HAP-1 (cell line): ENCODE results near the gene PPP1R16B.
"Not testable (repeated sequence)": the region's sequence is repeated elsewhere in the genome, so short reads cannot be mapped to it uniquely, and the experiment has no call there.

Experiments used
- DNase-seq, 2 experiments: peaks; one replicate each; pipeline ENCODE4 v3.0.0-alpha.2; 2016 to 2020; ENCODE audit warnings: low spot score in 2 of 2
- H3K27me3 ChIP-seq: fragments of 250-450 bp; sonication (Bioruptor Pico); 2 replicates; pipeline ENCODE4 v1.5.1; 2020; ENCODE audit warnings: low read depth, mild to moderate bottlenecking, moderate library complexity
- H3K36me3 ChIP-seq: fragments of 250-450 bp; sonication (Bioruptor Pico); replicated peaks from 2 replicates; pipeline ENCODE4 v1.5.1; 2020; ENCODE audit warnings: mild to moderate bottlenecking
- H3K4me1 ChIP-seq: fragments of 250-450 bp; sonication (Bioruptor Pico); 2 replicates; pipeline ENCODE4 v1.5.1; 2020; ENCODE audit warnings: mild to moderate bottlenecking
- H3K4me3 ChIP-seq: fragments of 250-450 bp; sonication (Bioruptor Pico); 2 replicates; pipeline ENCODE4 v1.5.1; 2020; ENCODE audit warnings: mild to moderate bottlenecking, moderate library complexity
- H3K9me3 ChIP-seq: fragments of 250-450 bp; sonication (Bioruptor Pico); 2 replicates; pipeline ENCODE4 v1.5.1; 2020; ENCODE audit warnings: mild to moderate bottlenecking, moderate library complexity
- in situ Hi-C: fragments of 300-500 bp; cut with MboI; formaldehyde crosslinking; loops from 3 replicates; pipeline ENCODE4 v1.14.3; 2020; ENCODE audit warnings: low sequenced_read_pairs, inconsistent platforms, mixed read lengths

The PPP1R16B gene

DNA sequence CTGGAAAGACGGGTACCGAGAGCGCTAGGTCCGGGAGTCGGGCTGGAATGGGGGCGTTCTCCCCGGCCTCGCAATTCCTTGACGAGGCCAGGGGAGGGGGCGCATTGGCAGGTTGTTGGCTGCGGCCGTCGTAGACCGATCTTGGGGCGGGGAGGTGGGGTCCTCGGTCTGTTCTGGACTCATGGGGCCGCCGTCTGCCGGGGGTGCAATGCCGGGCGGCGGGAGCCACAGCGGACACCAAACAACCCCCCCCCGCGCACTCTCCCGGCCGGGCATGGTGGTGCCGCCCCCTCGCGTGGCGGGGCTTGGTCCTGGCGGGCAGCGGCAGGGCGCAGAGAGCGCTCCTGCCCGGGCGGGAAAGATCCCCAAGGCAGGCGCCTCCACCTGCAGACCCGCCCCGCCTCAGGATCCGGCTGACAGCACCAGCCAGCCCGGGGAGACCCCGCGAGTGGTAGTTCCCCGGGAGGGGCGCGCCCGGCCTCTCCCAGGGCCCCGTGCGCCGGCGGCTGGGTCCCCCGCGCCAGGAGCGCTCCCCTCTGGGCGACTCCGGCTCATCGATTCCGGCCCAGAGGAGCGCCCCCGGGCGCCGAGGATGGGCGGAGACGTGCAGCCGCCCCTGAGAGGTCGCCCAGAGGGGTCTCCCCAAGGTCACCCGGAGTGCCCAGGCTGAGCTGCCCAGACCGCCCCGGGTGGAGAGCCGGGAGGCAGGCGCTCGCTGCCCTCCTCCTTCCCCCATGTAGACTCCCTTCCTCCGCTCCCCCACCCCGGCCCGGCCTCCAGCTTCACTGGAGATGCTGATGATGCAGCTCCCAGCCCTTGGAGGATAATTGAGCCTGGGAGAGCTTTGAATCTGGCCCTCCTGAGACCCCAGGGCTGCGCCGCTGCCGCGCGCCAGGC lies 709 bp downstream of the PPP1R16B start:
- no peaks in the 10 kb centered on the region for H3K9me3 ChIP-seq
- peak overlapping the region; percentile 44 for H3K4me3 ChIP-seq
- no peaks in the 10 kb centered on the region for H3K27me3 ChIP-seq
- H3K4me1 ChIP-seq: peaks cover 10% of the 10 kb centered on the region
- H3K36me3 ChIP-seq: no peaks in the 10 kb centered on the region
- peak in 1 of 2 experiments; percentile 32 for DNase-seq
- in situ Hi-C loops: no loop called here

DNA sequence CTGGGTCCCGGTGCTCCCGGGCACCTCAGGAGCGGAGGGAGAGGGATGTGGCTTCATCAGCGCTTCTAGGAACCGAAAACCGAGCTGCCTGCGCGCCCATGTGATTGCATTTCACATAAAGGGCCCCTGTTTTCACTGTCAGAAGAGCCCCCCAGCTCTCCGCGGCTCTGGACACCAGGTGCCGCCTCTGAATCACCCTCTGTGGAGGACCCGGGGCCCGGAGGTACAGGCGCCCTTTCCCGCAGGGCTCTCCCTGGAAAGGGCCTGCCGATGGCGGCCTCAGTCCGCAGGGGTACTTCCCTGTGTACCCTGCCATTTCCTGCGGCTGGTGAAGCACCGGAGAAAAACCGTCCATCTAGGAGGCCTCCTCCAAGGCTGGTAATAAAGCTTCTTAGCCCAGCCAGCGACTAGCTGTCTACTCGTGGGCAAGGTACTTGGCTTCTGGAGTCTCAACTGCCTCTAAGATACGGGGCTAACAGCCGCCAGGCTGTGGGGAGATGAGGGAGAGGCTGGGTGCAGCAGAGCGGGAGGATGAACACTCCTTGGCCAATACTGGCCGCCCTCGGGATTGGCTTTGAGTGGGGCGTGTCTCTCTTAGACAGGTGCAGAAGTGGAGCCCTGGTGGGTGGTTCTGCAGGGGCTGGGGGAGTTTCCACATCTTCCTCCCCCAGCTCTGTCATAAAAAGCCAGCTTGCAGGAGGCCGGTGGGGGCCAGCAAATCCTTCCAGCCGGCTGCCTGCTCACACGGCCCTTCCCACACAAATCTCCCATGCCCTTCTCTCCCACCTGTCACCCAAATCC lies 1.6 kb downstream of the PPP1R16B start:
- H3K4me3 ChIP-seq: peak overlapping the region; percentile 44
- H3K27me3 ChIP-seq: no peaks in the 10 kb centered on the region
- no peaks in the 10 kb centered on the region for H3K36me3 ChIP-seq
- in situ Hi-C loops: no loop called here
- no peak for DNase-seq
- peaks cover 10% of the 10 kb centered on the region for H3K4me1 ChIP-seq
- no peaks in the 10 kb centered on the region for H3K9me3 ChIP-seq

DNA sequence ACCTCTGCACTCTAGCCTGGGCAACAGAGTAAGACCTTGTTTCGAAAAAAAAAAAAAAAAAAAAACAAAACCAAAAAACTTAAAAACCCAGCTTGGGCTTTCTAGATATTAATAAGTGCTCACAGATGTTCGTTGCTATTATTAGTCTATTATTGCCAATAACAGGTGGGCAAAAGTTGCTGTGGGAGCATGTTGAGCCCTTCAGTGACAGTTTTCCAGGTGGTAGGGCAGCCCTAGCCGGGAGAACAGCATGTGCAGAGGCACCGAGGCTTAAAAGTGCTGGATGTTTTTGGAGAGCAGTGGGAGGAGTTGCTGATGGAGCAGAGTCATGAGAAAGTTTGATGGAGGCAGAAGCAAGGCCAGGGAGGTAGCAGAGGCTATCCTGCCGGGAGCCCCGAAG lies 4.4 kb downstream of the PPP1R16B start:
- no peak for DNase-seq
- in situ Hi-C loops: no loop called here
- Histone ChIP-seq H3K4me3 (no peak overlapping the region), H3K36me3 (no peaks in the 10 kb centered on the region), H3K9me3 (no peaks in the 10 kb centered on the region), H3K27me3 (no peaks in the 10 kb centered on the region), H3K4me1 (peaks cover 5% of the 10 kb centered on the region)

DNA sequence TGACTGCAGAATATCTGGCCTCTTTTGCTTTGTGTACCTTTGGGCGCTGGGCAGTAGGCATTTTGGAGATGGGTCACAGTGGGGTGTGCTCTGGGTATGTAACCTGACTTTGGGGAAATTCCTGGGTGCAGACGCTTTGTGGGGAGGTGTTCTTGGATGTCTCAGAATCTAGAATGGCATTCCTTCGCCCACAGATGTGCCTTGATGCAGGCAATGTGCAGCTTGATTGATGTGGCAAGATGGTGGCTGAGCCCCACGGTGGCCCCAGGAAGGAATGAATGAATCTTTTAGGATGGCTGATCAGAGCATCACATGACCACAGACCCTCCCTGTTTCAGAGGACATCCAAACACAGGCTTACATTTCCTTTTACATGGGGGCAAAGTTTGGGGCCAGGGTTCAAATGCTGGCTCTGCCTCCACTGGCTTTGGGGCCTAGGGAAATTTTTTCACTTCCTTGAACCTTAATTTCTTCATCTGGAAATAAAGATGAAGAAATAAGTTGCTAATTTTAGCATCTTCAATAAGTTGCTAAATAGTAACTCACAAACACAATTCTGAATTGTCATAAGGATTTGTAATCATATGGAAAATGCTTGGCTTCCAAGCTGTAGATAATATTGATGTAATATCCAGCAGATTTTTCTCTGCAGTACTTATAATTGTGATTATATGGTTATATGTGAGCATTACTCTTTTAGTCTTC lies 5.6 kb downstream of the PPP1R16B start:
- Histone ChIP-seq H3K9me3 (no peaks in the 10 kb centered on the region), H3K4me1 (no peaks in the 10 kb centered on the region), H3K27me3 (no peaks in the 10 kb centered on the region), H3K4me3 (no peak overlapping the region), H3K36me3 (no peaks in the 10 kb centered on the region)
- in situ Hi-C loops: no loop called here
- DNase-seq: no peak

DNA sequence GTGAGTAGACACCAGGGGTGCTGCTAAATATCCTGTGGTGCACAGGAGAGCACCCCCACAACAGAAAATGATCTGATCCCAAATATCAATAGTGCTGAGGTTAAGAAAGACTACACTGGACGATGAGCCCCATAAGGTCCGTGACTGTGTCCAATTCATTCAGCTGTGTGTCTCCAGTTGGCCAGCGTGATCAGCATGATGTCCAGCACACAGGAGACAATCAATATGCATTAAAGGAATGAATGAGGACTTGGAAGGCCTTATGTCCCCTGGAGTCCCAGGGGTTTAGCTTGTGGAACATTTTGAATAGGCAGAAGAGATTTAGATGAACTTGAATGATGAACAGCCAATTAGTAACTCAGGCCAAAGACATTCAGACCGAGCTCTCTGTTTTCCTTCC lies 6.3 kb downstream of the PPP1R16B start:
- H3K4me3 ChIP-seq: no peak overlapping the region
- in situ Hi-C loops: no loop called here
- H3K9me3 ChIP-seq: no peaks in the 10 kb centered on the region
- no peak for DNase-seq
- no peaks in the 10 kb centered on the region for H3K4me1 ChIP-seq
- no peaks in the 10 kb centered on the region for H3K36me3 ChIP-seq
- H3K27me3 ChIP-seq: no peaks in the 10 kb centered on the region

DNA sequence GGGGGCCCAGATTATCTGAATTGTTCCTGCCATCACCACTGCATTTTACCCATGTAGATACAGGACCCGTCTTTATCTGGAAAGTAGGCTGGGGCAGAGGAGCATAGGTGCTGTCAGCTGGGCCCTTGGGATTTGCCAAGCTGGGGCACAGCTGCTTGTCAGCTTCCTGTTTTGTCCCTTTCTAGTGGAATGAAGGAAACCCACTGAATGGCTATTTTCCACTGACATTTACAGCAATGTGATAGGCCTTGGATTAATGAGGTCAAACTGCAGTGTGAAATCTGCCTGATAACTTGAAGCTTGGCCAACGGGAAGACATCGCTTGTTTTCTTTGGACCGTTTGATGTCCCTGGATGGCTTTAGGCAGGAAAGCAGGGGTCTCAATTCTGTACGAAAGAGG lies 6.7 kb downstream of the PPP1R16B start:
- no peaks in the 10 kb centered on the region for H3K36me3 ChIP-seq
- H3K4me1 ChIP-seq: no peaks in the 10 kb centered on the region
- in situ Hi-C loops: no loop called here
- no peak for DNase-seq
- no peaks in the 10 kb centered on the region for H3K27me3 ChIP-seq
- no peaks in the 10 kb centered on the region for H3K9me3 ChIP-seq
- H3K4me3 ChIP-seq: no peak overlapping the region

DNA sequence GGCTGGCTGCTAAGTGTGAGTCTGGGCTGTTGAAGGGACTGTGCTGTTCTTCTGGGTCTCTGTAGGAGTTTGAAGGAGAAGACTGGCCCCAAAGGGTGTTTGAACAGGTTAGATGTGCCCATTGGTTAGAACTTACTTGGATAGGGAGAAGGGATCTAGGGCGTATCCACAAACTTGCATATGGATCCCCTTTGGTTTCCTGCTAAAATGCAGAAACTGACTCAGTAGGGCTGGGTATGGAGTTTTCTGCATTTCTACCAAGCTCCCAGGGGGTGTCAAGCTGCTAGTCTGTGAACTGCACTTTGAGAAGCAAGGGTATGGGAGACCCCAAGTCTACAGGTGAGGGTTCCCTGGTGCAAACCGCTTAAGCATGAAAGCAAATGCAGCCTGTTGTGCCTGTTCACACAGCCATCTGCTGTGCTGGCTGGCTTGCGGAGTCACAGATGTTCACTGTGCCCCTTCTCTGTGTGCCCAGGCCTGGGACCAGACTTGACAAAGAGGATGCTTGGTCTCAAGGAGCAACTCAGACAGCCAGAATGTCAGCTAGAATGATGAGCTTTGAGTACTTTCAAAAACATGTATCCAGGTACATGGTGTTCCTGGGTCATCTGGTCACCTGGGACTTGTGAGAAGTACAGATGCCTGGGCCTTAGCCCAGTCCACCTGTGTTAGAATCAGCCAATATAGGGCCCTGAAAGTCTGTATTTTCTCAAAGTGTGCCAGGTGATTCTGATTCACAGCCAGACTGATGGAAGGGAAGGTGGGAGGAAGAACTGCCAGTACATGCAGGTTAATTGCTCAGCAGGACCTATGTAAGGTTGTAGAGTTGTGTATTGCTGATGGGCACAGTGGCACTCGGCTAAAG lies 7.4 kb downstream of the PPP1R16B start:
- no peaks in the 10 kb centered on the region for H3K4me1 ChIP-seq
- H3K4me3 ChIP-seq: no peak overlapping the region
- DNase-seq: no peak
- no peaks in the 10 kb centered on the region for H3K9me3 ChIP-seq
- no peaks in the 10 kb centered on the region for H3K27me3 ChIP-seq
- H3K36me3 ChIP-seq: no peaks in the 10 kb centered on the region
- in situ Hi-C loops: no loop called here

DNA sequence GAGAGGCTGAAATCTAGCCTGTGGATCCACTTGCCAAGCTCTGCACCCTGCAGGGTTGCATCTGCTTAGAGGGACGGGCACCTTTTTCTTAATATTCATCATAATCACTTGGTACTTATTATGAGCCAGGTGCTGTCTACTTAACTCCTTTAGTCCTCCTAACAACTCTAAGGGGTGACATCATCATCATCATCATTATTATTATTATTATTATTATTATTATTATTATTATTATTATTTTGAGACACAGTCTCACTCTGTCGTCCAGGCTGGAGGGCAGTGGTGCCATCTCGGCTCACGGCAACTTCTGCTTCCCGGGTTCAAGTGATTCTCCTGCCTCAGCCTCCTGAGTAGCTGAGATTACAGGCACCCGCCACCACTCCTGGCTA lies 8.1 kb downstream of the PPP1R16B start:
- H3K36me3 ChIP-seq, H3K4me1 ChIP-seq: not testable (repeated sequence)

DNA sequence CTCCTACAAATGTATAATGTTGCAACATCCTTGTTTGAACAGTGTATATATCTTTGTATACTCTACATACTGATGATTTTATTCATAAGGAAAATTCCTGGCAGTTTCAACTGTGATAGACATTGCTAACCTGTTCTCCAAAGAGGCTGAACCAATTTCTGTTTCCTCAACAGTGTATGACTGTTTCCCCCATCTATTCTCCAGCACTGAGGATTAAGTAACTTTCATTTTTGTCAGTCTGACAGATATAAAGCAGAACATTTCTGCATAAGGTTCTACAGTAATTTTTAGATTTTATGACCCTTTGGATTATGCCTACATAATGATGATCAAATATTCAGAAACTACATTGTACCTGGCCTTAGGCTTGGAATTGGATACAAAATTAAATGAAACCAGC lies 9.9 kb downstream of the PPP1R16B start:
- no peak for DNase-seq
- no peaks in the 10 kb centered on the region for H3K4me1 ChIP-seq
- no peaks in the 10 kb centered on the region for H3K27me3 ChIP-seq
- H3K4me3 ChIP-seq: no peak overlapping the region
- H3K36me3 ChIP-seq: no peaks in the 10 kb centered on the region
- no peaks in the 10 kb centered on the region for H3K9me3 ChIP-seq
- in situ Hi-C loops: no loop called here

More for the DNA sequence above, 8.1 kb downstream of the PPP1R16B start:
- H3K27me3 ChIP-seq, in situ Hi-C loops, H3K9me3 ChIP-seq, H3K4me3 ChIP-seq, DNase-seq: not testable (repeated sequence)

DNA sequence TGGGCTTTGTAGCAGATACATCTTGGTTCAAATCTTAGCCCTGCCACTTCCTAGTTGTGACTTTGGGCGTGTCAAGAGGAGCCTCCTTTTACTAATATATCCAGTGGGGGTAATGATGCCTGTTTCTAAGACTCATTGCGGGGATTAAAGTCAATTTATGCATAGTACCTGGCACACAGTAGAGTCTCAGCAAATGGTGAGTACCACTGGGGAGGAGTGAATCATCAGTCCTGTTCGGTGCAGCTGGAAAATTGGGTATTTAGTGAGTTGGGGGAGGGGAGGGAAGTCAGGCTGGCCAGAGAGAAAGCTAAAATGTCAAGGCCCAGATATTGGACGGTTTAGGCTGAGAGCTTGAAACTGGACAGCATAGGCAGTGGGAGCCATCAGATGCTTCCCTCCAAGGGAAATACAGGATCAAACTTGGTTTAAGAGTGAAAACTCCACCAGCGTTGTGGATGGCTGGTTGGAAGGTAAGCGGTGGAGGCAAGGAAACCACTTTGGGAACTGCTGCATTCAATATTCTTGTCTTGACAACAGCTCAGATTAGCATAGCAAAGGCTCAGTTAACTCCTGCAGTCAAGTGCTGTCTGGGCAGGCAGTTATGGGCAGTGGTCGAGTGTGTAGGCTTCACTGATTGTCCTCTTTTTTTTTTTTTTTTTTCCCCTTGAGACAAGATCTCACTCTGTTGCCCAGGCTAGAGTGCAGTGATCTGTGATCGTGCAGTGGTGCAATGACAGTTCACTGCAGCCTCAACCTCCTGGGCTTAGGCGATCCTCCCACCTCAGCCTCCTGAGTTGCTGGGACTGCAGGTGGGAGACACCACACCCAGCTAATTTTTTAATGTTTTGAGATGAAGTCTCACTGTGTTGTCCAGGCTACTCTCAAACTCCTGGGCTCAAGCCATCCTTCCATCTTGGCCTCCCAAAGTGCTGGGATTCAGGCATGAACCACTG lies 12.9 kb downstream of the PPP1R16B start:
- no peak for DNase-seq
- Histone ChIP-seq H3K27me3 (no peaks in the 10 kb centered on the region), H3K4me1 (no peaks in the 10 kb centered on the region), H3K9me3 (no peaks in the 10 kb centered on the region), H3K4me3 (no peak overlapping the region), H3K36me3 (no peaks in the 10 kb centered on the region)
- in situ Hi-C loops: no loop called here

DNA sequence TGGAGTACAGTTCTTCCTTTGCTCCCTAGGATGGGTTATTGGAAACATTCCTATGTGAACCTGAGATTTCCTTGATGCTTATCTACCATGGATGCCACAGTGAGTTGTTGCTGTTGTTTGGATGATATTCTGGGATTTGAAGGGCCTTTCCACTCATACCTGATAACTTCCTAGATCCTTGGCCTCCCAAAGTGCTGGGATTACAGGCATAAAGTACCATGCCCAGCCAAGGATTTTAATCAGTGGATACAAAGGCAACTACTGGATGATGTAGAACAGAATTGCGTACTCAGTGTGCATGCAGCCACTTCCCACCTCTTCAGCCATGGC lies 20.0 kb downstream of the PPP1R16B start:
- no peak for DNase-seq

DNA sequence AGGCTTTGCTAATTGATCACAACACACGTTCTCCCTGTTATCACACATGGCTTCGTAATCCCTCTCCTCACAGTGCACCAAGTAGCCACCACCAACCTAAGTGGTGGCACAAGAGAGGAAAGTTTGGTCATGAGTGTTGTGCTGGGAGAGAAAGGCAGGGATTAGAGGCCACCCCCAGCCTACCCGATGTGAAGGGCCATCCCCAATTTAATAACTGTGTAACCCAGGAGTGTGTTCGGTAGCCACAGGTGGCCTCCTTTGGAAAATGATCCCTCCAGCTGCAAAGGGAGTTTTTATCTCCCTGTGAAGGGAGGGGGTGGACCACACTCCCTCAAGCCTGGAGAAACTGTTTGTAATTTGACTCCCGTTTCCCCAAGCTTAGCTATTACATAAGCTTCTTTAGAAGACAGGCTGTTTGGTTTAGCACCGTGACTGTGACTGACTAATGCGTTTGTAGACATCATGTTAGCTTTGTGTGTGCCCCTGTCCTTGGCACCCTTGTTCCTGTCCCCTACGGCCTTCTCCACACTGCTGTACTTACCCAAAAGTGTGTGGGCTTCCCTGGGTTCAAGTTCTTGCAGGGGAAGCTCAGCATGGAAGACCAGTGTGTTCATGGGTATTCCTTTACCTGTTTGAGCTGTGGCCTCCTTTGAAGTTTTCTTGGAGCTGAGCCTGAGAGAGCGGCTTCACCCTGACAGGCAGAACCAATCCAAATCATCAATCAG lies 20.6 kb downstream of the PPP1R16B start:
- no peaks in the 10 kb centered on the region for H3K36me3 ChIP-seq
- H3K27me3 ChIP-seq: no peaks in the 10 kb centered on the region
- no peaks in the 10 kb centered on the region for H3K4me1 ChIP-seq
- no peak overlapping the region for H3K4me3 ChIP-seq
- H3K9me3 ChIP-seq: no peaks in the 10 kb centered on the region
- in situ Hi-C loops: no loop called here
- DNase-seq: peak; percentile 19 to 57

More for the DNA sequence above, 20.0 kb downstream of the PPP1R16B start:
- no peaks in the 10 kb centered on the region for H3K36me3 ChIP-seq
- H3K4me1 ChIP-seq: no peaks in the 10 kb centered on the region
- H3K4me3 ChIP-seq: no peak overlapping the region
- H3K9me3 ChIP-seq: no peaks in the 10 kb centered on the region
- H3K27me3 ChIP-seq: no peaks in the 10 kb centered on the region
- in situ Hi-C loops: no loop called here
